Activated T-cell treated with anti-CD3 and anti-CD28 coated beads, Interleukin-2, amount 50 U/mL, for 72 hours (primary cell): ENCODE results near the gene RBM44. TPM values are rescaled to one million over a fixed set of nuclear protein-coding genes. Genes with fewer than 3 reads are reported as not detected.
"Not testable (repeated sequence)": the region's sequence is repeated elsewhere in the genome, so short reads cannot be mapped to it uniquely, and the experiment has no call there.

Source experiments
- ATAC-seq, 2 donors: fragments of 150-1000 bp; cut with Tn5 transposase; replicated peaks in 1 of 2; 2 replicates each; pipeline ENCODE4 v1.10.0; 2021; ENCODE audit warnings: moderate library complexity in 2 of 2, mild to moderate bottlenecking in 1 of 2
- DNase-seq, 2 donors: peaks; one replicate each; pipeline ENCODE4 v3.0.0; 2021 to 2022; ENCODE audit warnings: mixed read lengths in 1 of 2
- H3K27ac Mint-ChIP-seq: one replicate; pipeline ENCODE4 v1.8.0; 2022; ENCODE audit warnings: mild to moderate bottlenecking, moderate library complexity, mixed read lengths
- H3K27me3 Mint-ChIP-seq: one replicate; pipeline ENCODE4 v1.8.0; 2022; ENCODE audit warnings: low read depth, mixed read lengths
- H3K36me3 Mint-ChIP-seq, 2 donors: one replicate each; pipeline ENCODE4 v1.8.0; 2022; ENCODE audit warnings: mixed read lengths in 2 of 2, mild to moderate bottlenecking in 1 of 2; ENCODE audit not compliant: insufficient read depth in 2 of 2
- H3K4me1 Mint-ChIP-seq: one replicate; pipeline ENCODE4 v1.8.0; 2022; ENCODE audit warnings: low read depth, mixed read lengths
- H3K4me3 Mint-ChIP-seq, 2 donors: one replicate each; pipeline ENCODE4 v1.8.0; 2022; ENCODE audit warnings: mild to moderate bottlenecking in 2 of 2, mixed read lengths in 2 of 2, moderate library complexity in 2 of 2
- H3K9me3 Mint-ChIP-seq, 2 donors: one replicate each; pipeline ENCODE4 v1.8.0; 2022; ENCODE audit warnings: mixed read lengths in 2 of 2
- total RNA-seq, 2 donors: library from RNA; stranded (reverse); gene quantifications; one replicate each; pipeline ENCODE4 v1.2.3, GENCODE V29; 2022

RBM44 gene
- total RNA-seq, 2 donors from 2014 or later = 1.9 TPM

DNA sequence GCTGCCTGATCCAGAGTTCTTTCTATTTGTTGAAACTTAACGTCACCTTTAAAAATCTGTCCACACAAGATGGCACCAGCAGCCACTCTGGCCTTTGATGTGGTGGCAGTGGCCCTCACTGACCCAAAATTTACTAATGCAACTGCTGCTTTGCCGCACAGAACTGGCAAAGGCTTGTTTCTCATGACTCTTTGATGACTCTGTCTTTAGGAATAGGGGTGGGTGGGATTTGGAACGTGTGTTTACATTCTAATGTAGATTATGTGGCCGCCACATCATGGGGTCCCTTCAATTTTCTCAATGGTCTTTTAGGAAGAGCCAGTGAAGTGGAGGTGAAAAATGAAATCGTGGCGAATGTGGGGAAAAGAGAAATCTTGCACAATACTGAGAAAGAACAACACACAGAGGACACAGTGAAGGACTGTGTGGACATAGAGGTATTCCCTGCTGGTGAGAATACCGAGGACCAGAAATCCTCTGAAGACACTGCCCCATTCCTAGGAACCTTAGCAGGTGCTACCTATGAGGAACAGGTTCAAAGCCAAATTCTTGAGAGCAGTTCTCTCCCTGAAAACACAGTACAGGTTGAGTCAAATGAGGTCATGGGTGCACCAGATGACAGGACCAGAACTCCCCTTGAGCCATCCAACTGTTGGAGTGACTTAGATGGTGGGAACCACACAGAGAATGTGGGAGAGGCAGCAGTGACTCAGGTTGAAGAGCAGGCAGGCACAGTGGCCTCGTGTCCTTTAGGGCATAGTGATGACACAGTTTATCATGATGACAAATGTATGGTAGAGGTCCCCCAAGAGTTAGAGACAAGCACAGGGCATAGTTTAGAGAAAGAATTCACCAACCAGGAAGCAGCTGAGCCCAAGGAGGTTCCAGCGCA lies 36.0 kb upstream of the RBM44 start:
- H3K4me1 Mint-ChIP-seq, H3K27me3 Mint-ChIP-seq, DNase-seq, H3K4me3 Mint-ChIP-seq, H3K9me3 Mint-ChIP-seq: not testable (repeated sequence)
- Mint-ChIP-seq H3K36me3 (peaks cover 21 to 25% of the 10 kb centered on the region in 2 donors), H3K27ac (peak overlapping the region; percentile 64)
- peak; percentile 71 to 93 for ATAC-seq

DNA sequence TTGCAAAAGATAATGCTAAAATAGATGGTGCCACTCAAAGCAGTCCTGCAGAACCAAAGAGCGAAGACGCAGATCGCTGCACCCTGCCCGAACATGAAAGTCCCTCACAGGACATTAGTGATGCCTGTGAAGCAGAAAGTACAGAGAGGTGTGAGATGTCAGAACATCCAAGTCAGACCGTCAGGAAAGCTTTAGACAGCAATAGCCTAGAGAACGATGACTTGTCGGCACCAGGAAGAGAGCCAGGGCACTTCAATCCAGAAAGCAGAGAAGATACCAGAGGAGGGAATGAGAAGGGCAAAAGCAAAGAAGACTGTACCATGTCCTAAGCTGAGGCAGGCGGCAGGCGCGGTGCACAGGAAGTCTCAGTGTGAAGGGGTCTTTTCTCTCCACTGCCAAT lies 34.8 kb upstream of the RBM44 start:
- H3K27me3 Mint-ChIP-seq = no peaks in the 10 kb centered on the region
- peaks cover 21 to 27% of the 10 kb centered on the region in 2 donors for H3K36me3 Mint-ChIP-seq
- no peaks in the 10 kb centered on the region for H3K4me1 Mint-ChIP-seq
- H3K9me3 Mint-ChIP-seq = no peaks in the 10 kb centered on the region
- DNase-seq (no peak), ATAC-seq (no peak)
- no peak overlapping the region for H3K4me3 Mint-ChIP-seq
- H3K27ac Mint-ChIP-seq = peak overlapping the region; percentile 21

GRCh38 chr2:237765122-237765521 lies 33.5 kb upstream of the RBM44 start:
- peaks cover 18 to 27% of the 10 kb centered on the region in 2 donors for H3K36me3 Mint-ChIP-seq
- H3K4me1 Mint-ChIP-seq, H3K9me3 Mint-ChIP-seq, H3K4me3 Mint-ChIP-seq, DNase-seq, H3K27ac Mint-ChIP-seq, H3K27me3 Mint-ChIP-seq, ATAC-seq: not testable (repeated sequence)

DNA sequence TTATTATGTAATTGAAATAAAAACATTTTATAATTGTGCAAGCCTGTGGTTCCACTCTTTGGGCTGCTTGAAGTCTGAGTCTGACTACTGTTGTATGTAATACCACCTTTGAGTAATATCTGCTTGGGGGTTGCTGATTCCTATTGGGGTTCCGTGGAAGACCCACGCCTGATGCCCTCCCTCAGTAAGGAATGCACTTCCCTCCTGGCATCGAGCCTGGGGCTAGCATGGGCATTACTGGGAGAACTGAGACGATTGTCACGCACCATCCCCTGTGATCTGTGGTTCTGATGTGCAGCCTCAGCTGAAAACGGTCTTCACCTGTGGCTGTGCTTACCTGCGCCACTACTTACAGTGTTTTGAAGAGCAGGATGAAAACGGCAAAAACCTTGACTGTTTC lies 32.7 kb upstream of the RBM44 start:
- Mint-ChIP-seq H3K4me1 (no peaks in the 10 kb centered on the region), H3K9me3 (no peaks in the 10 kb centered on the region), H3K27me3 (no peaks in the 10 kb centered on the region), H3K36me3 (peaks cover 17 to 24% of the 10 kb centered on the region in 2 donors), H3K27ac (peak overlapping the region; percentile 65), H3K4me3 (no peak overlapping the region)
- DNase-seq (no peak), ATAC-seq (no peak)

DNA sequence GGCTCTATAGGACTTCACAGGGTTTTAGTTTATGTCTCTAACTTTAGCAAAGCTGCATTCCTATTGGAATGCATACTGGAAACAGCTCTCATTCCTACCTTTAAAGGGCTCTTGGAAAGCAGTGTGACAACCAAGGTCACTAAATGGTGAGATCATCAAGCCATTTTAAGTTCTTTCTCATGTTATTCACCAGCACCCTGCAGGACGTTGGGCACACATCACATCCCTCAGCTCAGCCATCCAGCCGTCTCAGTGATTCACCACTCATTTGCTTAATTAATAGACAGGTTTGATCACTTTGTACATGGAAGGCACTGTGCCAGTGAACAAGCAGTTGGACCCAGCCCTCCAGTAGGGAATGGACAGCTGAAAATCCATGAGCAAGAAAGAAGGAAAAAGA lies 32.2 kb upstream of the RBM44 start:
- H3K4me3 Mint-ChIP-seq = no peak overlapping the region
- ATAC-seq = no peak
- no peak overlapping the region for H3K27ac Mint-ChIP-seq

DNA sequence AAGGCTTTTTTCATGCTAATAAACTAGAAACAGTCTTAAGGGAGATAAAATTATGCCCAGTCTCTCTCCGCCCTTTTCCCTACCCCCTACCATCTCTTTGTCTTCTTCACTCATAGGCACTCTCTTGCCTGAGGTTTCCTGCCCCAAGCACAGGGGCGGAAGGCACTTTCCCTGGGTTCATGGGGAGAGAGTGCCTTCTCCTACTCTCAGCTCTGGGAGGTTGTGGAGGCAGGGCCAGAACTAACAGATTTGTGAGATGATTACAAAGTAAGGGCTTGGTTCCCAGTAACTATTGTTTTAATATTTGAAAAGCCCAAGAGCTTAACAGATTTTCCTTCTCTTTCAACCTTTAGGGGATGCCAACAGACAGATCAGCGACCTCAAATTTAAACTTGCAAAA lies 26.1 kb upstream of the RBM44 start:
- DNase-seq (no peak), ATAC-seq (no peak)
- Mint-ChIP-seq H3K27me3 (no peaks in the 10 kb centered on the region), H3K9me3 (no peaks in the 10 kb centered on the region), H3K27ac (no peak overlapping the region), H3K4me1 (no peaks in the 10 kb centered on the region), H3K4me3 (no peak overlapping the region), H3K36me3 (peaks cover 10 to 31% of the 10 kb centered on the region in 2 donors)

More for the DNA sequence above, 32.2 kb upstream of the RBM44 start:
- DNase-seq = no peak
- H3K9me3 Mint-ChIP-seq = no peaks in the 10 kb centered on the region
- no peaks in the 10 kb centered on the region for H3K4me1 Mint-ChIP-seq
- H3K36me3 Mint-ChIP-seq = peaks cover 17 to 23% of the 10 kb centered on the region in 2 donors
- H3K27me3 Mint-ChIP-seq = no peaks in the 10 kb centered on the region

- H3K27ac Mint-ChIP-seq = no peak overlapping the region
- no peak overlapping the region for H3K4me3 Mint-ChIP-seq
- no peaks in the 10 kb centered on the region for H3K4me1 Mint-ChIP-seq
- no peak for ATAC-seq
- H3K36me3 Mint-ChIP-seq = peaks cover 14 to 43% of the 10 kb centered on the region in 2 donors
- H3K9me3 Mint-ChIP-seq = no peaks in the 10 kb centered on the region
- no peak for DNase-seq
- no peaks in the 10 kb centered on the region for H3K27me3 Mint-ChIP-seq
Measured at GRCh38 chr2:237773826-237774225, 24.8 kb upstream of the RBM44 start.

DNA sequence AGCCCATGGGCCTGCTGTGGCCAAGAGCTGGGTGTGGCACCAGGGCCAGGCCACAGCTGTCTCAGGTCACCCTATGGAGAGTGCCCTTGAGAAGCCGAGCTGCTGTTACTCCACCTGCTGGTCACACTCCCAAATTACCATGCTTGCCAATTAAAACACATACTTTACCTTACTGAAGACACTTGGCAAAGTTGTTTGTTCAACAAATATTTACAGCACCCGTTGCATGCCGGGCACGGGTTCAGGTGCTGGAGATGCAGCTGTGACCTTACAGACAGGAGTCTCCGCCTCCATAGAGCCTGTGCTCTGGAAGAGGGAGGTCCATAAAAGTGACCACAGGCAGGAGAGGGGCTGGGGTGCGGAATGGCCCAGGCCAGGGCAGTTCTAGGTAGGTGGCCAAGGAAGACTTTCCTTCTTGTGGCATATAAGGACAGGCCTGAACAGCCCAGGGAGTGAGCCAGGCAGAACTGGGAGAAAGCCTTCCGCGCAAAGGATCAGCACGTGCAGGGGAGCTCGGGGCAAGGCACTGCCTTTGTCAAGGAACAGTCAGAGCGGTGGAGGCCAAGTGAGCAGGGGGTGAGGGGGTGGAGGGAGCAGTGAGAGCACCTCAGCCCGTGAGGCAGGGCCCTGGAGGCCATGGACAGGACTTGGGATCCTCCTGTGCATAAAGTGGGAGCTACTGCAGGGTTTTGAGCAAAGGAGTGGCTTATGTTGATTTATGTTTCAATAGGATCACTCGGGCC lies 23.6 kb upstream of the RBM44 start:
- DNase-seq (peak; percentile 43 to 54), ATAC-seq (peak; percentile 73 to 76)
- Mint-ChIP-seq H3K9me3 (no peaks in the 10 kb centered on the region), H3K4me1 (no peaks in the 10 kb centered on the region), H3K4me3 (no peak overlapping the region), H3K27ac (peak overlapping the region; percentile 39), H3K27me3 (no peaks in the 10 kb centered on the region), H3K36me3 (peaks cover 16 to 47% of the 10 kb centered on the region in 2 donors)

- Mint-ChIP-seq H3K4me1 (no peaks in the 10 kb centered on the region), H3K27me3 (no peaks in the 10 kb centered on the region), H3K4me3 (no peak overlapping the region), H3K27ac (no peak overlapping the region), H3K36me3 (peaks cover 26 to 70% of the 10 kb centered on the region in 2 donors), H3K9me3 (peaks cover 2% of the 10 kb centered on the region in 2 donors)
- no peak for ATAC-seq
- no peak for DNase-seq
Measured at GRCh38 chr2:237779521-237779920, 19.1 kb upstream of the RBM44 start.

DNA sequence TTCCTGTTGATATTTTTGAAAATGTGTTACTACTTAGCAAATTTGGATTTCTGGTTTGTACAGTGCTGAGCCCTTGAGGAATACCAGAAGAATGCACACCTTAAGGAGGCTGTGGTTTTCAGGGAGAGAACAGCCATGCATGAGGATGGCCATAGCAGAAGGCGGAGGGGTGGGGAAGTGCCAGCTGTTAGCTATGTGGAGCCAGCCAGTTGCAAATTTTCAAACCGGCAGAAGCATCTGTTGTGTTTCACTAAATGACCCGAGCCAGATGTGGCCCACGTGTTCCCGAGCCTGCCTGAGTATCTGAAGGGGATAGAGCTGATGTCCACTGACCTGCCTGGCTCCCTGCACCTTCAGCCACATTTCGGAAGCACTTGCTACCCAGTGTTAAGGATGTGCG lies 16.4 kb upstream of the RBM44 start:
- H3K27me3 Mint-ChIP-seq = no peaks in the 10 kb centered on the region
- H3K4me3 Mint-ChIP-seq = no peak overlapping the region
- DNase-seq (no peak), ATAC-seq (no peak)
- peaks cover 5 to 7% of the 10 kb centered on the region in 2 donors for H3K9me3 Mint-ChIP-seq
- H3K36me3 Mint-ChIP-seq = peaks cover 26 to 72% of the 10 kb centered on the region in 2 donors
- H3K4me1 Mint-ChIP-seq = no peaks in the 10 kb centered on the region
- H3K27ac Mint-ChIP-seq = peak overlapping the region; percentile 24

DNA sequence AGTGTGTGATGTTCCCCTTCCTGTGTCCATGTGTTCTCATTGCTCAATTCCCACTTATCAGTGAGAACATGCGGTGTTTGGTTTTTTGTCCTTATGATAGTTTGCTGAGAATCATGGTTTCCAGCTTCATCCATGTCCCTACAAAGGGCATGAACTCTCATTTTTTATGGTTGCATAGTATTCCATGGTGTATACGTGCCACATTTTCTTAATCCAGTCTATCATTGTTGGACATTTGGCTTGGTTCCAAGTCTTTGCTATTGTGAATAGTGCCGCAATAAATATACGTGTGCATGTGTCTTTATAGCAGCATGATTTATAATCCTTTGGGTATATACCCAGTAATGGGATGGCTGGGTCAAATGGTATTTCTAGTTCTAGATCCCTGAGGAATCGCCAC lies 14.9 kb upstream of the RBM44 start:
- H3K27me3 Mint-ChIP-seq, H3K4me3 Mint-ChIP-seq, H3K4me1 Mint-ChIP-seq, H3K27ac Mint-ChIP-seq, DNase-seq, H3K9me3 Mint-ChIP-seq, ATAC-seq: not testable (repeated sequence)
- H3K36me3 Mint-ChIP-seq = peaks cover 20 to 64% of the 10 kb centered on the region in 2 donors

- Mint-ChIP-seq H3K4me1 (peaks cover 17% of the 10 kb centered on the region), H3K27ac (no peak overlapping the region)
- ATAC-seq = no peak
Measured at GRCh38 chr2:237786936-237787335, 11.6 kb upstream of the RBM44 start.

GRCh38 chr2:237790353-237790752 lies 8.2 kb upstream of the RBM44 start:
- peaks cover 3 to 5% of the 10 kb centered on the region in 2 donors for H3K9me3 Mint-ChIP-seq
- DNase-seq = no peak
- no peaks in the 10 kb centered on the region for H3K27me3 Mint-ChIP-seq
- H3K36me3 Mint-ChIP-seq = peaks cover 6 to 24% of the 10 kb centered on the region in 2 donors
- ATAC-seq = peak; percentile 26 to 59
- no peak overlapping the region for H3K4me3 Mint-ChIP-seq
- H3K4me1 Mint-ChIP-seq = peaks cover 17% of the 10 kb centered on the region
- peak overlapping the region; percentile 32 for H3K27ac Mint-ChIP-seq

More at GRCh38 chr2:237786936-237787335, 11.6 kb upstream of the RBM44 start:
- DNase-seq = no peak
- Mint-ChIP-seq H3K9me3 (peaks cover 5 to 7% of the 10 kb centered on the region in 2 donors), H3K36me3 (peaks cover 14 to 38% of the 10 kb centered on the region in 2 donors), H3K27me3 (no peaks in the 10 kb centered on the region), H3K4me3 (no peak overlapping the region)
